ENCODE results near the gene MYLK3. TPM values are rescaled to one million over a fixed set of nuclear protein-coding genes. Genes with fewer than 3 reads are reported as not detected.

Gene MYLK3
- total and polyA plus RNA-seq, 3 experiments from 2014 or later, result 0.20 to 0.47 TPM; not detected in 1

GRCh38 chr16:46673320-46674013 lies 74.7 kb downstream of the MYLK3 start:
- ChIA-PET CTCF (interaction anchor here (0.7 to 2.3 kb wide), 13 partner anchors 9 to 257 kb away, joined by 3 to 30 read pairs (median 4); no protein-coding TSS in a partner anchor), POLR2A (no interaction called here)
- H3K9me3 ChIP-seq (ENCODE audit: low read length), result no peaks in the 10 kb centered on the region
- H3K4me3 Mint-ChIP-seq, result no peak overlapping the region
- no peak overlapping the region for H3K27ac ChIP-seq (ENCODE audit: low read depth, low read length)
- H3K27ac Mint-ChIP-seq, result peak overlapping the region in 2 of 8 donors; percentile 56 to 58
- peak; percentile 16 to 64 (median 36) for DNase-seq
- peaks cover 27% of the 10 kb centered on the region for H3K36me3 ChIP-seq (ENCODE audit: insufficient read depth, low read length)
- no peak overlapping the region for H3K4me3 ChIP-seq (ENCODE audit: low read length)
- no peaks in the 10 kb centered on the region for H3K4me1 ChIP-seq (ENCODE audit: insufficient read depth, low read length)
- H3K36me3 Mint-ChIP-seq, result peaks cover 4 to 88% (median 24%) of the 10 kb centered on the region in 3 donors
- H3K27me3 ChIP-seq (ENCODE audit: insufficient read depth, low read length, poor library complexity, severe bottlenecking), result no peaks in the 10 kb centered on the region
- no peaks in the 10 kb centered on the region for H3K27me3 Mint-ChIP-seq
- H3K4me1 Mint-ChIP-seq, result no peaks in the 10 kb centered on the region
- no peaks in the 10 kb centered on the region for H3K9me3 Mint-ChIP-seq

GRCh38 chr16:46662123-46662522 lies 86.0 kb downstream of the MYLK3 start:
- H3K27ac Mint-ChIP-seq, result no peak overlapping the region
- H3K36me3 Mint-ChIP-seq, result peaks cover 0 to 70% (median 12%) of the 10 kb centered on the region in 3 donors

GRCh38 chr16:46658925-46659324 lies 89.2 kb downstream of the MYLK3 start:
- Mint-ChIP-seq H3K9me3 (no peaks in the 10 kb centered on the region), H3K36me3 (peaks cover 0 to 54% (median 9%) of the 10 kb centered on the region in 3 donors), H3K4me1 (peaks cover 0 to 7% (median 1%) of the 10 kb centered on the region in 3 donors), H3K27me3 (no peaks in the 10 kb centered on the region), H3K4me3 (no peak overlapping the region), H3K27ac (peak overlapping the region in 6 of 8 donors; percentile 4 to 78 (median 32))
- DNase-seq, result no peak
- ChIA-PET POLR2A (no interaction called here), CTCF (interaction anchor here (2.3 kb wide), 1 partner anchor 15 kb away, joined by 4 read pairs; no protein-coding TSS in a partner anchor)
- H3K27me3 ChIP-seq (ENCODE audit: insufficient read depth, low read length, poor library complexity, severe bottlenecking), result no peaks in the 10 kb centered on the region
- peaks cover 19% of the 10 kb centered on the region for H3K36me3 ChIP-seq (ENCODE audit: insufficient read depth, low read length)
- H3K9me3 ChIP-seq (ENCODE audit: low read length), result no peaks in the 10 kb centered on the region
- no peak overlapping the region for H3K4me3 ChIP-seq (ENCODE audit: low read length)
- H3K4me1 ChIP-seq (ENCODE audit: insufficient read depth, low read length), result no peaks in the 10 kb centered on the region
- no peak overlapping the region for H3K27ac ChIP-seq (ENCODE audit: low read depth, low read length)

More at GRCh38 chr16:46662123-46662522, 86.0 kb downstream of the MYLK3 start:
- H3K9me3 ChIP-seq (ENCODE audit: low read length), result no peaks in the 10 kb centered on the region
- H3K27ac ChIP-seq (ENCODE audit: low read depth, low read length), result no peak overlapping the region
- CTCF ChIA-PET, result no interaction called here
- Mint-ChIP-seq H3K4me1 (peaks cover 0 to 7% (median 1%) of the 10 kb centered on the region in 3 donors), H3K9me3 (no peaks in the 10 kb centered on the region), H3K4me3 (no peak overlapping the region), H3K27me3 (no peaks in the 10 kb centered on the region)
- no peak overlapping the region for H3K4me3 ChIP-seq (ENCODE audit: low read length)
- peaks cover 19% of the 10 kb centered on the region for H3K36me3 ChIP-seq (ENCODE audit: insufficient read depth, low read length)
- no peak for DNase-seq
- no peaks in the 10 kb centered on the region for H3K27me3 ChIP-seq (ENCODE audit: insufficient read depth, low read length, poor library complexity, severe bottlenecking)
- H3K4me1 ChIP-seq (ENCODE audit: insufficient read depth, low read length), result no peaks in the 10 kb centered on the region
- POLR2A ChIA-PET, result no interaction called here

Other genes with a start within 250 kb of the MYLK3 start
- gene SHCBP1, start 127.0 kb downstream of the MYLK3 start, total RNA-seq, result 10 to 100 TPM; 35.6 to 38.2 TPM
- 1.1 TPM for gene SHCBP1, start 127.0 kb downstream of the MYLK3 start, polyA plus RNA-seq
- gene VPS35, start 59.2 kb downstream of the MYLK3 start, total RNA-seq, result 10 to 100 TPM; 89.0 to 89.8 TPM
- gene VPS35, start 59.2 kb downstream of the MYLK3 start, polyA plus RNA-seq, result 69.2 TPM
- 10 to 100 TPM; 56.6 to 56.9 TPM for gene ORC6, start 58.7 kb downstream of the MYLK3 start, total RNA-seq
- 1.3 TPM for gene ORC6, start 58.7 kb downstream of the MYLK3 start, polyA plus RNA-seq
- gene C16orf87, start 82.8 kb upstream of the MYLK3 start, total RNA-seq, result 10 to 100 TPM; 22.6 to 22.8 TPM
- gene C16orf87, start 82.8 kb upstream of the MYLK3 start, polyA plus RNA-seq, result 9.1 TPM
- 10 to 100 TPM; 12.5 to 16.5 TPM for gene GPT2, start 136.0 kb upstream of the MYLK3 start, total RNA-seq
- 0.79 TPM for gene GPT2, start 136.0 kb upstream of the MYLK3 start, polyA plus RNA-seq
- 10 to 100 TPM; 89.8 to 90.3 TPM for gene DNAJA2, start 225.3 kb upstream of the MYLK3 start, total RNA-seq
- 90.6 TPM for gene DNAJA2, start 225.3 kb upstream of the MYLK3 start, polyA plus RNA-seq

Data from CD8-positive, alpha-beta memory T cell (primary cell).